ENCODE measurements around the gene BLVRB.
A peak's percentile ranks its signal among the peaks of the same experiment; 100 is the strongest.

The BLVRB gene

DNA sequence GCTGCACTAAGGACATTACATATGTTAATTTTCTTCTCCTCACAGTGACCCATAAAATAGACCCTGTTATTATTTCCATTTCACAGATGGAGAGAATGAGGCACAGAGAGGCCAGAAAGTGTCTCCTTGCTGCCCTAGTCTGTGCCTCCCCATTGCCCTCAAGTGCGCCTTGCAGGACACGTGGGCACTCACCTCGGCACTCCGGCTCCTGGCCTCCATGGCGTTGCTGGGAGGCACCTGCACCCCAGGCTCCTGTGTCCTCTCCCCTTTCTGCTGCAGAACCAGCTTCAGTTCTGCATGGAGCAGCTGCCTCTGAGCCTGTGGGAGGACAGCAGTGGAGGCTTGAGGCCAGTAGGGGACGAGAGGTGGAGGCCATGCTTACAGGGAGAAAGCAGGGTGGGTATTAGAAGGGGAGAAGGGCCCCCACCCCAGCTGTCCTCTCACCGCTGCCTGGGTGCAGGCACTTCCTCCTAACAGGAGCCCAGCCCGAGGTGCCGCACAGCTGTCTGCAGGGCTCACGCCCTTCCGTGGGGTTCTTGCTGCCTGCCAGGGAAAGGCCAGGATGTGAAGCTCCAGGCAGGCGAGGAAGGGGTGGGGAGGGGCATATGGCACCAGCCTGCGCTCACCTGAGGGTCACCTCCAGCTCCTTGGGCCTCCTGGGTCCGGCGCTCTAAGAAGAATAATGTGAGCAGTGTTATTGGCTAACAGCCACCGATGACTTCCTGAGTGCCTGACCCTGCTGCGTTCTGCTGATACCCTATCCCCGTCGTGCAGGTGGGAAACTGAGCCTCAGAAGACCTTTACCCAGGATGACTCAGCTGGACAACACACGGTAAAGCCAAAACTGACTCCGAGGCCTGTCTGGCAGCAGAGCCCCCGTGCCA, 57.6 kb downstream of the BLVRB start:
- no peak for DNase-seq (ENCODE audit: low spot score)
- in situ Hi-C loops (cut with MboI; ENCODE audit: low sequenced_read_pairs, unreplicated experiment): no loop called here

DNA sequence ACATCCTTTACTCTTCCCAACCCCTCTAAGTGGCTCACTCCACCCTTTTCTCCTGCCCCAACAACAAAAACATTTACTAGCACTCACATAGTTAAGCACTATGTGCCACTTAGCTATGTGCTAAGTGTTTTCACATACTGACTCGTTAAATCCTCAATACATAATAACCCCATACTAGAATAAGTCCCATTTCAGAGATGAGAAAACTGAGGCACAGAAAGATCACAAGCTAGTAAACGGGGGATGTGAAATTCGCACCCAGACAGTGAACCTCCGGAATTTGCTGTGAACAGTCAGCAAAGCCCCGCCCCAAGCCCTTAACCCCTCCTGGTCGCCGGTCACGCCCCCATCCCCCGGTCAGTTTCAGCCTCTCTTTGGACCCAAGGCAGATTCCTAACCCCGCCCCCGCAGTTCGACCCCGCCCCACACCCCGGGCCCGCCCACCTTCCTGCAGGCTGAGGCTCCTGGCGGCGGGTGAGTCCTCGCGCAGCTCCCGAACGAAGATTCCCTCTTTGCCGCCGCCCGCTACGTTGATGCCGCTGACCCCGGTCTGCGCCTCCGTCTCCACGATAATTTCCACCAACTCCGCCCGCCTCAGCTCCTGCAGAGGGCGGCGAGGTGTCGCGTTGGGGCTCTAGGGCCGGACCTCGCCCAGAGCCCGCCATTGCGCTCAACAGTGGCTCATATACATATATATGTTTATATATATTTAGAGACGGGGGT, 62.1 kb downstream of the BLVRB start:
- TF ChIP-seq, protein P1, sequence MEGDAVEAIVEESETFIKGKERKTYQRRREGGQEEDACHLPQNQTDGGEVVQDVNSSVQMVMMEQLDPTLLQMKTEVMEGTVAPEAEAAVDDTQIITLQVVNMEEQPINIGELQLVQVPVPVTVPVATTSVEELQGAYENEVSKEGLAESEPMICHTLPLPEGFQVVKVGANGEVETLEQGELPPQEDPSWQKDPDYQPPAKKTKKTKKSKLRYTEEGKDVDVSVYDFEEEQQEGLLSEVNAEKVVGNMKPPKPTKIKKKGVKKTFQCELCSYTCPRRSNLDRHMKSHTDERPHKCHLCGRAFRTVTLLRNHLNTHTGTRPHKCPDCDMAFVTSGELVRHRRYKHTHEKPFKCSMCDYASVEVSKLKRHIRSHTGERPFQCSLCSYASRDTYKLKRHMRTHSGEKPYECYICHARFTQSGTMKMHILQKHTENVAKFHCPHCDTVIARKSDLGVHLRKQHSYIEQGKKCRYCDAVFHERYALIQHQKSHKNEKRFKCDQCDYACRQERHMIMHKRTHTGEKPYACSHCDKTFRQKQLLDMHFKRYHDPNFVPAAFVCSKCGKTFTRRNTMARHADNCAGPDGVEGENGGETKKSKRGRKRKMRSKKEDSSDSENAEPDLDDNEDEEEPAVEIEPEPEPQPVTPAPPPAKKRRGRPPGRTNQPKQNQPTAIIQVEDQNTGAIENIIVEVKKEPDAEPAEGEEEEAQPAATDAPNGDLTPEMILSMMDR (IDR thresholded peaks at IDR 0.05; ENCODE audit: borderline replicate concordance, control extremely low read depth, extremely low read depth, insufficient read depth, missing control alignments): no peak
- DNase-seq (ENCODE audit: low spot score): peak; percentile 98

More for the DNA sequence above, 57.6 kb downstream of the BLVRB start:
- TF ChIP-seq, protein P1 (IDR thresholded peaks at IDR 0.05; ENCODE audit: borderline replicate concordance, control extremely low read depth, extremely low read depth, insufficient read depth, missing control alignments): no peak

DNA sequence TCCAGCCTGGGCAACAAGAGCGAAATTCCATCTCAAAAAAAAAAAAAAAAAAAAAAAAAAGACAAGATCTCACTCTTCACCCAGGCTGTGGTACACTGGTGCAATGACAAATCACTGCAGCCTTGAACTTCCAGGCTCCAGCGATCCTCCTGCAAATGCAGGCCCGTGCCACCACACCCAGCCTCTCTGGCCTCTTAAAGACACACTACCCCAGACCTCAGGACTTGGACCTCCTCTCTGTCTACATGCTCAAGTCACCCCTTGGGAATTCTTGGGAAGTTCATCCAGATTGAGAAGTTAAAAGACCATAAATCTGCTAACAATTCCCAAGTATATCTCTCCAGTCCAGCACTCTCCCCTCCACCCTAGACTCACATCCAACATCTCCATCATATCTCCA, 65.0 kb downstream of the BLVRB start:
- TF ChIP-seq, protein P1 (IDR thresholded peaks at IDR 0.05; ENCODE audit: borderline replicate concordance, control extremely low read depth, extremely low read depth, insufficient read depth, missing control alignments): no peak
- no peak for DNase-seq (ENCODE audit: low spot score)
- in situ Hi-C loops (cut with MboI; ENCODE audit: low sequenced_read_pairs, unreplicated experiment): no loop called here

More for the DNA sequence above, 62.1 kb downstream of the BLVRB start:
- in situ Hi-C loops (cut with MboI; ENCODE audit: low sequenced_read_pairs, unreplicated experiment): no loop called here

DNA sequence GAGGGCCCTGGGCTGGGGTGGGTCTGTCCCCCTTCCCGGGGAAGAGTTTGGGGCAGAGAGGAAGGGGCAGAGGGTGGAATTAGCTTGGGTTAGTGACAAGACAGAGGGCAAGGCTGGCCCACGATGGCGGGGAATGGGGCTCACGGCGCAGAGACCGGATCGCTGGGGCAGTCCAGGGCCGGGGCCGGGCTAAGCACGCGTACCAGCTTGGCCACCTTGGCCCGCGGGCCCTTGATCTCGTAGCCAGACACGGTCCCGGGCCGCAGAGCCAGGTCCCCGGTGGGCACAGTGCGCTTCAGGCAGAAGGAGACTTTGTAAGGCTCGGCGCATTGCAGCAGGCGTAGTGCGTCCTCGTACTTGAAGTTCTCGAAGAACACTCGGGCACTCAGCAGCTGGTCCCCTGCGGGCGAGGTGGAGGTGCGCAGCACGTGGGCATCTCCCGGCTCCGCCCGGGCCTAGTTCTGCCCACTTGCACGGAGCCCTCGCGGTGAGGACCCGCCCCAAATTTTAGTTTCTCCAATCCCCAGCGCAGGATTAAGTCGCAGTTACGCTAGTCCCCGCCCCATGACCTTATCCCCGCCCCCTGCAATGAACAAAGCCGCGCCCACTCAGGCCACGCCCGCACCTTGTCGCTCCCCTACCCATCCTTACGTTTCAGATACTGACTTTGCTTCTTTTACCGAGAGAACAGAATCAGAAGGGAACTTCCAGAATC, 67.0 kb downstream of the BLVRB start:
- peak; percentile 62 for DNase-seq (ENCODE audit: low spot score)
- TF ChIP-seq, protein P1 (IDR thresholded peaks at IDR 0.05; ENCODE audit: borderline replicate concordance, control extremely low read depth, extremely low read depth, insufficient read depth, missing control alignments): no peak
- in situ Hi-C loops (cut with MboI; ENCODE audit: low sequenced_read_pairs, unreplicated experiment): no loop called here

Measured in GM13976 (cell line).